OCI-LY7 (cell line): ENCODE results near the gene CELSR3. TPM values are rescaled to one million over a fixed set of nuclear protein-coding genes. Genes with fewer than 3 reads are reported as not detected.

Experiments used
- BruUV-seq: library from RNA; stranded (reverse); fragments of 400-500 nt; replicated peaks from 2 replicates; lab custom pipeline; 2021; lab: Mats Ljungman, UMichigan
- CTCF ChIA-PET: fragments of 300-600 bp; sonication (Branson Sonifier 250); formaldehyde crosslinking; loops from one replicate; lab custom pipeline; 2022; ENCODE audit warnings: antibody characterized with exemption; ENCODE audit not compliant: unreplicated experiment; lab: Charles Lee
- POLR2A ChIA-PET: fragments of 300-600 bp; sonication (Branson Sonifier 250); formaldehyde crosslinking; loops from one replicate; lab custom pipeline; 2022; ENCODE audit warnings: antibody characterized with exemption; lab: Charles Lee
- DNase-seq: peaks from one replicate; pipeline ENCODE4 v3.0.0-alpha.2; 2015; ENCODE audit warnings: low spot score
- H2AFZ ChIP-seq: fragments of 200-600 bp; sonication (generic), shearing (Covaris generic); 2 replicates; pipeline ENCODE4 v1.6.1; 2014; ENCODE audit warnings: mild to moderate bottlenecking, antibody characterized with exemption, low read length, moderate library complexity
- H3K27ac ChIP-seq: fragments of 200-600 bp; sonication (generic); 2 replicates; pipeline ENCODE4 v1.5.1; 2014; ENCODE audit warnings: mixed run types, low read depth, mild to moderate bottlenecking, moderate library complexity, low read length, inconsistent platforms; ENCODE audit not compliant: poor library complexity, severe bottlenecking
- H3K36me3 ChIP-seq: fragments of 200-600 bp; sonication (generic); 2 replicates; pipeline ENCODE4 v1.6.1; 2014; ENCODE audit warnings: mild to moderate bottlenecking, antibody characterized with exemption, low read length, moderate library complexity, mixed read lengths; ENCODE audit not compliant: insufficient read depth
- H3K4me1 ChIP-seq: fragments of 200-600 bp; sonication (generic); 2 replicates; pipeline ENCODE4 v1.5.1; 2014; ENCODE audit warnings: mild to moderate bottlenecking, low read length; ENCODE audit not compliant: insufficient read depth, poor library complexity, severe bottlenecking
- H3K4me2 ChIP-seq: fragments of 200-600 bp; sonication (generic); 2 replicates; pipeline ENCODE4 v1.6.1; 2014; ENCODE audit warnings: mild to moderate bottlenecking, low read length
- H3K4me3 ChIP-seq: fragments of 200-600 bp; sonication (generic); 2 replicates; pipeline ENCODE4 v1.5.1; 2014; ENCODE audit warnings: mild to moderate bottlenecking, low read depth, low read length; ENCODE audit not compliant: poor library complexity, severe bottlenecking
- H3K79me2 ChIP-seq: fragments of 200-600 bp; sonication (generic); 2 replicates; pipeline ENCODE4 v1.6.1; 2016; ENCODE audit warnings: low read depth, mild to moderate bottlenecking, low read length, moderate library complexity, mixed read lengths; ENCODE audit not compliant: insufficient read depth
- H3K9me2 ChIP-seq: fragments of 200-600 bp; sonication (generic); 2 replicates; pipeline ENCODE4 v1.6.1; 2016; ENCODE audit warnings: mild to moderate bottlenecking, low read length, mixed read lengths; ENCODE audit not compliant: insufficient read depth
- H3K9me3 ChIP-seq: fragments of 200-600 bp; sonication (generic); 2 replicates; pipeline ENCODE4 v1.6.1; 2014; ENCODE audit warnings: mild to moderate bottlenecking, mixed run types, low read length, mixed read lengths
- H4K20me1 ChIP-seq: fragments of 200-600 bp; sonication (generic); 2 replicates; pipeline ENCODE4 v1.6.1; 2014; ENCODE audit warnings: mild to moderate bottlenecking, antibody characterized with exemption, low read length, moderate library complexity, mixed read lengths; ENCODE audit not compliant: insufficient read depth
- EZH2phosphoT487 ChIP-seq: fragments of 200-600 bp; sonication (generic); IDR thresholded peaks from 2 replicates; pipeline ENCODE4 v1.6.1; 2018; ENCODE audit warnings: low read depth, borderline replicate concordance, mild to moderate bottlenecking, mixed run types, antibody characterized with exemption, low read length, moderate library complexity, mixed read lengths
- intact Hi-C: fragments of 100-400 bp; cut with micrococcal nuclease; formaldehyde crosslinking; loops from one replicate; pipeline ENCODE4 v1.10.0; 2022; ENCODE audit not compliant: unreplicated experiment
- total RNA-seq, 2 experiments: library from RNA; depleted of rRNA in 1 of 2; stranded (reverse); fragments of >200 nt in 1 of 2; shearing (Covaris generic) in 1 of 2; gene quantifications; 2 replicates each; pipeline ENCODE4 v1.2.3, GENCODE V29; 2014 to 2022
- TF ChIP-seq, protein P1 (sequence below): fragments of 200-600 bp; sonication (generic); conservative IDR thresholded peaks from 2 replicates; pipeline ENCODE4 v1.5.1; 2014; ENCODE audit warnings: mild to moderate bottlenecking, antibody characterized with exemption, low read length, moderate library complexity, mixed read lengths

CELSR3 gene
- total RNA-seq, 2 experiments from 2014 or later: 3.0 to 9.1 TPM

DNA sequence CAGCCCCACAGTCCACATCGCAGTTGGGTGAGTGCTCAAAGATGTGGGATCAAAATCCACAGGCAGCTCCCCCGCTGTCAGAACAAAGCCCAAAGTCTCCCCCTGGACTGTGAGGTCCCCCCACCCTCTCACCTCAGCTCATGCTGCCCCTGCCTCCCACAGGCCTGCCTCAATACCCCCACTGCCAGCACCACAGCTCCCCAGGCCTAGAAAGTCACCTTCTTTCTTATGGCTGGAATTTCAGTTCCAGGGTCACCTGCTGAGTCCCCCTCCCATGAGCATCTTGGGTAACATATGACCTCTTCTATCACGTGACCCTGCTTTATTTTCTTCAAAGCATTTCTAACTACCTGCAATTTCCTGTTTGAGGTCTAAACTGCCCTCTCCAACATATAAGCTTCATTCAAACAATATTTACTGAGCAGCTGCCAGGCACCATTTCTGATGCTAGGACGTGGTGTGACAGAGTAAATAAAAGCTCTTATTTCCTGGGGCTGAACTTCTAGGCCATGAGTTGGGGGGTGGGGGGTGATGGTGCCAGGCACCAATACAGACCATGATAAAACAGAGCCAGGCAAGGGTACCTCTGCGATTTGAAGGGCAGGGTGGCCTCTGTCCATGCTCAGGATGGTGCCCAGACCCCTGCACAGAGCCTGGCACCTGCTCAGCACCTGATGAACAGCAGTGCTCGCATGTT is 38.7 kb downstream of the CELSR3 start:
- peak; percentile 37 for DNase-seq
- Histone ChIP-seq H3K4me3 (no peak overlapping the region), H2AFZ (0 out of 2 replicates have a peak overlapping the region, but pooled peaks have one; percentile 10), H3K27ac (no peak overlapping the region), H3K9me2 (no peaks in the 10 kb centered on the region), H3K36me3 (peaks cover 11% of the 10 kb centered on the region; the same call in 1 of the 2 replicates), H3K79me2 (no peaks in the 10 kb centered on the region), H3K4me2 (no peak overlapping the region), H3K4me1 (peaks cover 9% of the 10 kb centered on the region), H4K20me1 (no peaks in the 10 kb centered on the region), H3K9me3 (peaks cover under 1% of the 10 kb centered on the region; the same call in 1 of the 2 replicates)
- TF ChIP-seq EZH2phosphoT487: no peak
- TF ChIP-seq, protein P1, sequence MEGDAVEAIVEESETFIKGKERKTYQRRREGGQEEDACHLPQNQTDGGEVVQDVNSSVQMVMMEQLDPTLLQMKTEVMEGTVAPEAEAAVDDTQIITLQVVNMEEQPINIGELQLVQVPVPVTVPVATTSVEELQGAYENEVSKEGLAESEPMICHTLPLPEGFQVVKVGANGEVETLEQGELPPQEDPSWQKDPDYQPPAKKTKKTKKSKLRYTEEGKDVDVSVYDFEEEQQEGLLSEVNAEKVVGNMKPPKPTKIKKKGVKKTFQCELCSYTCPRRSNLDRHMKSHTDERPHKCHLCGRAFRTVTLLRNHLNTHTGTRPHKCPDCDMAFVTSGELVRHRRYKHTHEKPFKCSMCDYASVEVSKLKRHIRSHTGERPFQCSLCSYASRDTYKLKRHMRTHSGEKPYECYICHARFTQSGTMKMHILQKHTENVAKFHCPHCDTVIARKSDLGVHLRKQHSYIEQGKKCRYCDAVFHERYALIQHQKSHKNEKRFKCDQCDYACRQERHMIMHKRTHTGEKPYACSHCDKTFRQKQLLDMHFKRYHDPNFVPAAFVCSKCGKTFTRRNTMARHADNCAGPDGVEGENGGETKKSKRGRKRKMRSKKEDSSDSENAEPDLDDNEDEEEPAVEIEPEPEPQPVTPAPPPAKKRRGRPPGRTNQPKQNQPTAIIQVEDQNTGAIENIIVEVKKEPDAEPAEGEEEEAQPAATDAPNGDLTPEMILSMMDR: no peak
- CTCF ChIA-PET: no interaction called here
- POLR2A ChIA-PET: interaction anchor here (0.5 to 0.9 kb wide), 6 partner anchors 8 to 561 kb away, joined by 3 to 6 read pairs (median 4); no protein-coding TSS in a partner anchor
- BruUV-seq: no TSS peak
- intact Hi-C loops: no loop called here

- H4K20me1 ChIP-seq: no peaks in the 10 kb centered on the region
- no peak within 1 kb of the TSS for H2AFZ ChIP-seq
- no peak within 1 kb of the TSS for H3K27ac ChIP-seq
- H3K36me3 ChIP-seq: peaks cover 11% of the 10 kb centered on the region; the same call in 1 of the 2 replicates
- H3K4me1 ChIP-seq: peaks cover 9% of the 10 kb centered on the region
- no peak within 1 kb of the TSS for H3K4me3 ChIP-seq
- no peak for DNase-seq
- ChIA-PET CTCF (no interaction called here), POLR2A (interaction anchor here (0.6 kb wide), 1 partner anchor 971 kb away, joined by 3 read pairs; no protein-coding TSS in a partner anchor)
- H3K79me2 ChIP-seq: no peaks in the 10 kb centered on the region
- H3K4me2 ChIP-seq: no peak within 1 kb of the TSS
- intact Hi-C loops: no loop called here
- TF ChIP-seq, protein P1: no peak
- no peak for TF ChIP-seq EZH2phosphoT487
- BruUV-seq: no TSS peak
- H3K9me3 ChIP-seq: peaks cover 20% of the 10 kb centered on the region
- no peaks in the 10 kb centered on the region for H3K9me2 ChIP-seq
These were observed 41.2 kb downstream of the CELSR3 start, which contains the start of gene TMEM89 for GRCh38 chr3:48621461-48621869. Gene TMEM89 (minus strand): TSS chr3:48621769. CDS start chr3:48621756, 13 bp downstream.
